IPS DF 19.7 (cell line): ENCODE measurements around the gene ERH.
"Not testable (repeated sequence)": the region's sequence is repeated elsewhere in the genome, so short reads cannot be mapped to it uniquely, and the experiment has no call there.

Experiments
- DNase-seq: peaks from one replicate; pipeline ENCODE4 v3.0.0-alpha.2; 2013; ENCODE audit warnings: low read depth, low spot score

Gene ERH

DNA sequence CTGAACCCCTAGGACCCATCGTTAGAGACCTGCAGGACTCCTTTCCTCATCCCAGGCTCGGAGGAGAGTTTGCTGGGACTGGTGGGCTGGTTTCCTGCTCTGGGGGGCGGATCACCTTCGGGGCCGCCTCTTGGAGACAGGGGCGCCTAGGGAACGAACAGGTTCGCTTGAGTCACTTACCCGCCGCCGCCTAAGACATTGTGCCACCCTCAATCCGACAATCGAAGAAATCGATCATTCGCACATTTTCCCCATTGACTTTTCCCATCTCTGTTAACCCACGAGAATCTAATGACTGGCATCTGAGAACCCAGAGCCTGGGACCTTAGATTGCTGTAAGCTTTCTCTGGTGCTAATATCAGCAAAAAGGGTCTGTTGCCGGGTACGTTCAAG is 715 bp upstream of the ERH start:
- no peak for DNase-seq

DNA sequence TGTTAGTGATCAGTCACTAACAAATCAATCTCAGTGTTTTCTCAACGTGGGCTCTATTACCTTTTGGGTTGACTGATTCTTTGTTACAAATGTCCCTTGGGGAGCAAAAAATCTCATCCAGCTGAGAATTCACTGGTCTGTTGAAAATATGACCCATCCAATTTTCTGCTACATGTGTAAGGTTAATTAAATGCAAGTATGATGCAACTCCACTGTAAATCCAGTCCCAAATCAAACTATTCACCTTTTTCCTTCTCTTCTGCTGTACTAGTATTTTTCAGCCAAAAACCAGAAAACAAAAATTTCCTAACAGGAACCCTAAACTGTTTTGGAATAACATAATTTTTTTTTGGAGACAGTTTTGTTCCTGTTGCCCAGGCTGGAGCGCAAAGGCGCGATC is 2.2 kb downstream of the ERH start:
- DNase-seq, result no peak

DNA sequence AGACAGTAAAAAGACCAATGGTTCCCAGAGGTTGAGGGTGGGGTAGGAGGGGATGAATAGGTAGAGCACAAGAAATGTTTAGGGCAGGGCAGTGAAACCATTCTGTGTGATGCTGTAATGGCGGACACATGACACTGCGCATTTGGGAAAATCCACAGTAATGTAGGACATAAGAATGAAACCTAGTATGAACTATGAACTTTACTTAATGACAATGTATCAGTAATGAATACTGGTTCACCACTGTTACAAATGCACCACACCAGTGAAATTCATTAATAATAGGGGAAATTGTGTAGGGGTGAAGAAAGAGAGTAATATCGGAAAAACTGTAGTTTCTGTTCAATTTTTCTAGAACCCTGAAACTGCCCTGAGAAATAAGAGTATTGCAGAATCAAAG is 5.6 kb downstream of the ERH start:
- no peak for DNase-seq

DNA sequence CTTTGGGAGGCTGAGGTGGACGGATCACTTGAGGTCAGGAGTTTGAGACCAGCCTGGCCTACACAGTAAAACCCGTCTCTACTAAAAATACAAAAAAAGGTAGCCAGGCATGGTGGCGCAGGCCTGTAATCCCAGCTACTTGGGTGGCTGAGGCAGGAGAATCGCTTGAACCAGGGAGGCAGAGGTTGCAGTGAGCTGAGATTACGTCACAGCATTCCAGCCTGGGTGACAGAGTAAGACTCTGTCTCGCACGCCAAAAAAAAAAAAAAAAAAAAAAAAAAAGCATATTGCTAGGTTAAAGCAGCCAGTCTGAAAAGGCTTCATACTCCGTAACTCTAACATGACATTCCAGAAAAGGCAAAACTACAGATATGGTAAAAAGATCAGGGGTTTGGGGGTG is 6.7 kb downstream of the ERH start:
- not testable (repeated sequence) for DNase-seq

DNA sequence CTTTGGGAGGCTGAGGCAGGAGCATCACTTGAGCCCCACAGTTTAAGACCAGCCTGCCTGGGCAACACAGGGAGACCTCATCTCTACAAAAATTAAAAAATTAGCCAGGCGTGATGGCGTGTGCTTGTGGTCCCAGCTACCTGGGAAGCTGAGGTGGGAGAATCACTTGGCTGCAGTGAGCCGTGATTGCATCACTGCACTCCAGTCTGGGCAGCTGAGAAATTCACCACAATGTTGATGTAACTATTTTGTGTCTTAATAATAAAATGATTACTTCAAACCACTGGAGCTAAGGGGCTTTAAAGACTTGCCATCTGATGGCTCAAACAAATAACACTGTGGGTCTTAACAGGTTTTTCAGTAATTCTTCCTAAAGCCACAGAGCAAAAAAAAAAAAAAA is 10.8 kb downstream of the ERH start:
- DNase-seq, result no peak

DNA sequence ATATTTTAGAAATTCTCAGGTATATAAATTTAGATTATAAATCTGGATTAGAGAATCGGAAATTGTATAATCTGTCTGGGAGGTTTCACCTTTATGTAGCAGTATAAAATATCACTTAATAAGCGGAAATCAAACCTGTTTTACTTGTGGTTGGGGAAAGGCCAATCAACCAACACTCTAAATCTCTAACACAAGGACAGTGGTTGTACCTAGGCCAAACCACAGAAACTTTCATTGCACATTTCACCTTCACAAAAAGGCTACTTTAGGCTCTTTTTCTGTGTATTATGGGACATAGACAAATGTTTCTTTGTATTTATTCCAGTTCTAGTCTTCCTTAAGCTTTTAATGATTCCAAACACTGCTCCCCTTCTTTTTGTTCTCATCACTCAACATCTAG is 19.8 kb downstream of the ERH start:
- DNase-seq, result no peak

DNA sequence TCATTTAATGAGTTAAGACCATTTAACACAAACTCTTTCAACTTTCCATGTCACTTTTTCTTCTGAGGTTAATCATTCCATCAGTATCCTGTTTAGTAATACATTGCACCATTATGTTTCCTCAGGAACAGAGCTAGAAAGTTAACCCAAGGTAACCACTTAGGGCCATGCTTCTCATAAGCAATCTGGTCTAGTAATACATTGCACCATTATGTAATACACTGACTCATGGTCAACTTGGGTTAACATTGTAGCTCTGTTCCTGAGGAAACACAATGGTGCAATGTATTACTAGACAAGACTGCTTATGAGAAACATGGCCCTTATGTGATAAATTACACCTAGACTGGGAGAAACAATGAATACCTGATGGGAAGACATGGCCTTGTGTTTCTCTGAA is 21.7 kb downstream of the ERH start:
- no peak for DNase-seq

DNA sequence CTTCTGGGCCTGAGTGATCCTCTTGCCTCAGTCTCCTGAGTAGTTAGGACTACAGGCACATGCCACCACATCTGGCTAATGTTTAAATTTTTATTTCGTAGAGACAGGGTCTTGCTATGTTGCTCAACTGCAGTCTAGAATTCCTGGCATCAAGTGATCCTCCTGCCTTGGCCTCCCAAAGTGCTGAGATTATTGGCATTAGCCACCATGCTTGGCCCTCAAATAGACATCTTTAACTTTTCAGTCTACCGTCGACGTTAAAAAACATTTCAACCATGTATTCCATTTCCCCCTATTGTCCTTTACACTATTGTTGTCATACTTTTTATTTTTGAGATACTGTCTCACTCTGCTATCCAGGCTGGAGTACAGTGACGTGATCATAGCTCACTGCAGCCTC is 22.4 kb downstream of the ERH start:
- no peak for DNase-seq

DNA sequence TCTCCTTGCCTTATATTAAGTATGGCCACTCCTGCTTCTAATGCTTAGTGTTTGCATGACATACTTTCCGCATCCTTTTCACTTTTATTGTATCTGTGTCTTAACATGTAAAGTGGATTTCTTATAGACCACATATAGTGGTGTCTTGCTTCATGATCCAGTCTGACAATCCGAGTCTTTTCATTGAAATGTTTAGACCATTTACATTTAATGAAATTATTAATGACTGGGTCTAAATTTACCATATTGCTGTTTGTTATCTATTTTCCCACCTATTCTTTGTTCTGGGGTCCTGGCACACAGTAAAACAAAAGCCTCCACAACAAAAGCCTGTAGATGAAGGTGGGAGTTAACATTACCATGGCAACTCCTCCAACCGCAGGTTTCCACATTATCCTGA is 22.9 kb downstream of the ERH start:
- no peak for DNase-seq

DNA sequence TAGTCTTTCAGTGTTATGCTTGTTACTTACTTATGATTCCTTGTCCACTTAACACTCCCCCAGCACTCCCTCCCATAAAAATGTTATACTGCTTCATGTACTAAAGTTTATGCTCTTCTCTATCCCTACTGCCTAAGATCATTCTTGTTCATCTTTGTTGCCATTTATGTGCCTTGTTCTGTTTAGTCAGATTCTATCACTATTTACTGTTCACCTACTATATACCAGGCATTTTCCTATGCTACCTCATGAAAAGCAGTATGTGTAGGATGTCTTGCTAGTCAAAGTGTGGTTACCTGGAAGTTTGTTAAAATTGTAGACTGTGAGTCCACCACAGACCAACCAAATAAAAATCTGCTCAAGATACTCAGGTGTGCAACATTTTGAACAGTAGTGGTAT is 23.9 kb downstream of the ERH start:
- DNase-seq, result no peak

DNA sequence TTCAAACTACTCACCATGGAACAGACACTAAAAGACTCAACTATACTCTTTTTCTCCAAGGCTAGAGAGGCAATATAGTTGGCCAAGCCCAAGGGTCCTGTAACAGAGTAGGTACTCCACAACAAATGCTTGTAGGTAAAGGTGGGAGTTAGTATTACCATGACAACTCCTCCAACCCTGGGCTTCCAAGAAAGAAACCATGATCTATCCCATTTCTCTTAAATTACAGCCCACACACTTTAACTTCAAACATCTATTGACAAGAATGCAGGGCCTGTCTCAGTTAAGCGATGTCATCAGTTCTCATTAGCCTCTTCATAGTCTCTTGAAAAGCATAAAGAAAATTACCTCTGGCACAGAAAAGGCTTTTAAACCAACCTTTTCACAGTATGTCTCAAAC is 25.0 kb downstream of the ERH start:
- no peak for DNase-seq

DNA sequence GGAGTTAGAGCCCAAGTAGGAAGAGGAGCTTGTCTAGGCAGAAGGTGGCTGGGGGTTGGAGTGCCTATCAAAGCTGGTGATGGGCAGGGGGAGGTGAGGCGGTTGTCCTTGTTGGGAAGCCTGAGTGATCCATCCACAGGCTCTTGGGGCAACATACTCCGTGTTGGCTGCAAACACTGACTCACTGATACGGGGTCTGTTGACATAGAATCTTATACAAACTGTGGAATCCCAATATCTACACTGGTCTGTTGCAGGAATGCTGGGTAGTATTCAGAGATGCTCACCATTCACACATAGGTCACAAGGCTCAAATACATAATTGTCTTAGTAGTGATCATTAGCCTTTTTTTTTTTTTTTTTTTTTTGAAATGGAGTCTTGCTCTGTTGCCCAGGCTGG is 26.0 kb downstream of the ERH start:
- no peak for DNase-seq

DNA sequence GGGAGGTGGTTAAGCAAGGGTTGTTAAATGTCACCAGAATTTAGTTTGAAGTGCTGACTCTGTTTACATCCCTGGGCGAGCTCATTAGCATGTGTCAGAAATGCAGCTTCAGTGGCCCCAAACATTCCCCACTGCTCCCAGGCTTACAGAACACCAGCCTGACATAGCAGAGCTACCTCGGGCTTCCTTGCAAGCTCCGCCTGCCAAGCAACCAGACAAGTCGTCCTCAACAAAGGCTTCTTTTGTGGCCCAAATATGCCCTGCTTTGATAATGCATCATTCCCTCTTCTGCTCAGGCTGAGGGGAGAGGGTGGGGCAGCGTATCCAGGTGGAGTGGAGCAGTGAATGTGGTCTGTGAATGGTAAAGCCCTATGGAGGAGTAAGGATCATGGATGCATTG is 28.0 kb downstream of the ERH start:
- no peak for DNase-seq

DNA sequence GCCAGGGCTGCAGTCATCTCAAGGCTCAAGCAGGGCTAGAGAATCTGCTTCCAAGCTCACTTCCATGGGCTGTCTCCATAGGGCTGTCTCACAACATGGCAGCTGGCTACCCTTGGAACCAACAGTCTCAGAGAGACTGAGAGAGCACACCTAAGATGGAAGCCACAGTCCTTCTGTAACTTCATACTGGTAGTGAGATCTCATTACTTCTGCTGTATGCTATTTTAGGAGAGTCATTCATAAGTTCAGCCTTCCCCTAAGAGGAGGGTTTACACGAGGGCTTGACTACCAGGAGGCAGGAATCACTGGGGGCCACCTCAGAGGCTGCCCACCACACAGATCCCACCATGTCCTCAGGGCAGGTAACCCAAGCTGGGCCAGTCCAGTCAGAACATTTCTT is 29.7 kb downstream of the ERH start:
- no peak for DNase-seq

DNA sequence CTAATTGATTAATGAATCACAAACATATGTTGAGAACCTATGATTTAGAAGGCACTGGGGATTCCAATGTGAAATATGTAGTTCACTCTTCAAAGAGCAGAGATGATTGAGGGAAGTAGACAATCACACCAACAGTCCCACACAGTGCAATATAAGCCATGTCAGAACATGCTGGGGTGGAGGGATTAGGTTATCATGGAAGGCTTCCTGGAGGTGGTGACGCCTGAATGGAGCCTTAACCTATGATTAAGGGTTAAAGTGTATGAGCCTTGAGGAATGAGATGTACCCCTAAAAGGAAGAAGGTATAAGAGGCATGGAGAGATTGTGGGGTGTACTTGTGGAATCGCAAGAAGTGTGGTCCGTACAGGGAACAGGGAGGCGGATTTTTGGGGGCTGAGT is 31.3 kb downstream of the ERH start:
- no peak for DNase-seq

DNA sequence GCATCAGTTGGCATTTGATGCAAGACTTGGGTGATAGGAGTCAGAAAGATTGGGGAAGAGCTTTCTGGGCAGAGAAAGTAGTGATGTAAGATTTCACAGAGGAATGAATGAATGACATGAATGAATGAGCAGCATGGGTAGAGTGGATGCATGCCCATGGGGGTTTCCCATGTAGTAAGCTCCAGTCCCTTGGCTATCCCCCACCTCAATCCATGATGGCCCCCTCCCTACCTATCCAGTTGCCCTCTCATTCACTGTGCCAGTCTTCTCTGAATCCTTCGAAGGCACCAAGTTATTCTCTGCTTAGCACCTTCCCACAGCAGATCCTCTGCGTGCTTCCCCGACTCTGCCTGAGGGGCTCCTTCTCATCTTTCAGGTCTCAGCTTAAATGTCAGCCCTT is 32.0 kb downstream of the ERH start:
- no peak for DNase-seq

DNA sequence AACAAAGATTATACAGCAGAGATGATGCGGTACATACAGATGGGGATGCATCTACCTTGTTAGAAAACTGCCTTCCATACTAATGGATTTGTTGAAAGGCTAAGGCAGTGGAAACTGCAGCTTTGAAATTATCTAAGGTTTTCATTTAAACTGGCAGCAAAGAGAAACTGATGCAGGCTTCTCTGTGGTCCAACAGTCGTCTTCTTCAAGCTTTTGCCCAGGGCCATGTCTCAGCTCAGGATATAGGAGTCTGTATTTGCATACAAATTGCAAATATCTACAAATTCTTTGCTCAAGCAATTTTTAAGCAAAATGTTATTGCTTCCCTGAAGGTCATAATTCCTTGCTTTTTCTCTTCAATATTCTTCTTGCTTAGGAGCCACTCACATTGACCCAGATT is 33.7 kb downstream of the ERH start:
- no peak for DNase-seq

DNA sequence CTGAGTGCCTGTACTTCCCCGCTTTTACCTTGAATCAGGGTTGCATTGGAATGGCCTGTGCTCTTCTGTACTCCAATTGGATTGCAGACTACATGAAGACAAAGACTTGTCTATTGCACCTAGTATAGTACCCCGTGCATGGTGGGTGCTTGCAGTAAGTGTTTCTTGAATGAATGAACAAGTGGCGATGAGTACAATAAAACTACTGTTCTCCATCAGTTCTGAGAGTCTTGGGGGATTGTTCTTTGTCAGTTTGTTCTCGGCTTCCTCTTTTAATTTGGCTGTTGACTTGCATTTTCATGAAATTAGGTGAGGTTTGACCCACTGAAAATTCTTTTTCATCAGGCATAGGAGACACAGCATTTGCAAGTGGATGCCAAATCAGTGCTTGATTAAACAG is 34.1 kb downstream of the ERH start:
- DNase-seq, result no peak

DNA sequence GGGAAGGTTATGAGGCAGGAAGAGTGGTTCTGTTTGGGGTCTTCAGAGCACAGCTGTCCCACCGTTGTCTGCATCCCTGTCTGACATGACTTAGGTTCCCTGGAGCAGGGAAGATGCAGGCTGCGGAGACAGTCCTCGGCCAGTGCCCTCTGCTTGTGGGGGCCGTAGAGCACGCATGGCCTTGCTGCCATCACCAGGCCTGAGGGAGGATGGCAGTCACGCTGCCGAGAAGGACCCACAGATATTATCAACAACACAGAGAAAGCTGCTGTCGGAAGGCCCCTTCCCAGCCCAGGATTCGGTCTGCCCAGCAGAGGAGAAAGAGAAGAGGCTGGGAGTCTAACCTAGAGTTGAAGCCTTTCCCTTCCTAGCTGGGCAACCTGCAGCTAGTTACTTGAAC is 35.0 kb downstream of the ERH start:
- no peak for DNase-seq

DNA sequence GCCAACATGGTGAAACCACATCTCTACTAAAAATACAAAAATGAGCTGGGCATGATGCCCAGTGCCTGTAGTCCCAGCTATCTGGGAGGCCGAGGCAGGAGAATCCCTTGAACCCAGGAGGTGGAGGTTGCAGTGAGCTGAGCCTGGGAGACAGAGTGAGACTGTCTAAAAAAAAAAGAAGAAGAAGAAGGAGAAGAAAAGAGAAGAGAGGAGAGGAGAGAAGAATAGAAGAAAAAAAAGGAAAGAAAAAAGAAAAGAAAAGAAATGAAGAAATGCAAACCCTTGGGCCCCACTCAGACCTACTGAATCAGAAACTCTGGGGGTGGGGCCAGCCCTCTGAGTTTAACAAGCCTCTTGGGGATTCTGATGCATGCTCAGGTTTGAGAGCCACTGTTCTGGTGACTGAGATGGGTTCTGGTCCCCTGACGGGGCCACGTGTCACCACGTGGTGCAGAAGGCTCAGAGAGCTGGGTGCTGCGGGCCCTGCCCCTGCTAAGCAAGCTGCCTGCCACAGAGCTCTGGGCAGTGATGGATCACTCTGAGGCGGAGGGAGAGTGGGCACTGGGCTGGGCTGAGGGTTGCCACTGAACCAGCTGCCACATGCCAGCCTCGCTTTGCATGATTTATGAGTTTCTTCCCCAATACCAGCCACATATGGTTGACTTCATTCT is 37.5 kb downstream of the ERH start:
- no peak for DNase-seq

DNA sequence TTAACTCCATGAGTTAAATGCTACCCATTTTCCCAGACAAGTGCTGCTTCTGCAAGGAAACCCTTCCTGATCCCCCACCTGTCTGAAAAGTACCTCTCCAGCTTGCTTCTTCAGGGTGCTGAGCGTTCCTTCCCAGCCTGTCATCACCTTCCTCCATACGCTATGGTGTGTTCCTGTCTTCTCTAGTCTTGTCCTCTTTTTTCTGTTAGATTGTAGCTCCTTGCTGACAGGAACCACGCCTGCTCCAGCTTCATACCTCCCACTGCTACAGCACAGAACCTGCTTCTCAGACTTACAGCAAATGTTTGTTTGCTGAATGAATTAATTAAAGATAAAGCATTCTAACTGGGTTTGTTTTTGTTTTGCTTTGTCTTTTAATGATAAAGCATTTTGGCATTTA is 39.1 kb downstream of the ERH start:
- no peak for DNase-seq

DNA sequence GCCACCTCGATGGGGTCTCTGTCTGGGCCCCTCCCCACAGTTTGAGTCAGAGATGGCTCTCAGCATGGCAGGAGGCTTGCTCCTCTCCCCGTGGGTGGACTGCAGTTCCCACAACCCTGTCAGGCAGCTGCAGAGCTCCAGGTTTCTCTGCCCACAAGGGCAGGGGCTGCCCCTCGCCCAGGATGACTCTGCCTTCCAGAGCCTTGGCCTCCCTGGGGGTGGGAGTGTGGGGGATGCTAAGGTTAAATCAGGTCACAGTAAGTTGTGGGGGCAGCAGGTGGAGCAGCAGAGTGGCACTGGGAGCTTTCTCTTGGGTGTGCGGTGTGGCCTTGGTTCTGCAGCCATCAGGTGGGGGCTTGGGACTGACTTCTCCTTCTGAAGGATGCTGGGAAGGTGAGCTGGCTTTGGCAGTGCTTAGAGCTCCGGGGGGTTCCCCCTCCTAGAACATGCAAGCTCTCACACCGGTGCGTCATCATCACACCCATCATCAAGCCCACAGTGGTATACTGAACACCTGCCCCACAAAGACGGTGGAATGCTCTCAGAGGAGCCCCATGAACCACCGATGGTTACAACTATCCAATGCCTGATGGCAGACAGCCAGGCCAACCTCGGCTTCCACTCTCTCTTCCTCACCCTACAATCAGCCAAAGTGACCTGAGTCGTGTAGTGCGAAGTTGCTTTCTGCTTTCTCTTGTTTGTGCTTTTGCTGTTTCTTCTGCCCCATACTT is 39.7 kb downstream of the ERH start:
- DNase-seq, result no peak

DNA sequence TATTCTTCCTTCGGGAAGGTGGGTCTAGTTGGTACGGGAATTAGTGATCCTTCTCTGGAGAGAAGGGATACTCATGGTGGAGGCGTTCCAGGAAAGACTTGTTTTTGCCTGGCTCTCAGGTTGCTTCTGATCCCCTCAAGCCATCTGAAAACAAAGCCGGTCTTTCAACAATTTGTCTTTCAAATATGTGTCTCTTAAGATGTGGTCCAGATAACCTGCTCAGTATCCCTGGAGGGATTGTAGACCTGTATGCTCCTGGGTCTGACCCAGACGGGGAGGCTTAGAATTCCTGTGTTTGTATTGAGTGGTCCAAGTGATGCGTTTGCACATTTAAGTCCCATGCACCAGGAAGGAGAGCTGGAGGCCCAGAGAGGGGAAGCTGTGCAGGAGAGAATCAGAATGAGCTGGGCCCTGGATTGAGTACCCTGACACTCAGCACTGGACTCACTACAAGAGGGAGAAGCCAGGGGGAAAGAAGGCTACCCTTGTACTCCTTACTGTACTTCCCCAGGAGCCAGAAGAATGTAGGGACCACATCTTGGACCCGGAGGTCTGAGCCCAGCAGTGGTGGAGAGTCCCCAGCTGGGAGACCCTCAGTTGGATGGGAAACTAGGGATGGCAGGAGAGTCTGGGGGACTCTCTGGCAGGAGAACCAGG is 40.4 kb downstream of the ERH start:
- no peak for DNase-seq
